Prostate gland (tissue), 2 donors: ENCODE results near the gene CLIC1.

Source experiments
- CTCF ChIP-seq, 4 experiments: fragments of 200-600 bp in 2 of 4; fragments of 450-650 bp in 2 of 4; sonication (generic) in 2 of 4; IDR thresholded peaks; 1 replicate in 3 of 4; 2 replicates in 1 of 4; pipeline ENCODE4 v1.5.1; 2016 to 2019; ENCODE audit warnings: antibody characterized with exemption in 4 of 4, mild to moderate bottlenecking in 2 of 4, moderate library complexity in 2 of 4
- POLR2A ChIP-seq: fragments of 450-650 bp; IDR thresholded peaks from one replicate; pipeline ENCODE4 v1.6.1; 2016; ENCODE audit warnings: antibody characterized with exemption, mild to moderate bottlenecking

GRCh38 chr6:31692886-31693285 lies 43.4 kb downstream of the CLIC1 start:
- TF ChIP-seq CTCF (IDR thresholded peaks at IDR 0.05) = no peak
- TF ChIP-seq POLR2A = no peak
